HTR-8/SVneo (cell line): ENCODE measurements around the gene FEM1C.

Source experiments
- DNase-seq: peaks from one replicate; pipeline ENCODE4 v3.0.0; 2011; ENCODE audit warnings: low spot score, mixed read lengths; ENCODE audit not compliant: insufficient read length
- FAIRE-seq: peaks from 2 replicates; lab custom pipeline; 2011; peaks lifted over from hg19 to GRCh38; lab: Jason Lieb, UNC

The FEM1C gene

GRCh38 chr5:115544436-115545350, at the start of gene FEM1C:
Gene FEM1C (minus strand): TSS chr5:115544775. CDS start chr5:115543493, 1,282 bp downstream.
- DNase-seq (peak; percentile 89), FAIRE-seq (peak; percentile 98)

DNA sequence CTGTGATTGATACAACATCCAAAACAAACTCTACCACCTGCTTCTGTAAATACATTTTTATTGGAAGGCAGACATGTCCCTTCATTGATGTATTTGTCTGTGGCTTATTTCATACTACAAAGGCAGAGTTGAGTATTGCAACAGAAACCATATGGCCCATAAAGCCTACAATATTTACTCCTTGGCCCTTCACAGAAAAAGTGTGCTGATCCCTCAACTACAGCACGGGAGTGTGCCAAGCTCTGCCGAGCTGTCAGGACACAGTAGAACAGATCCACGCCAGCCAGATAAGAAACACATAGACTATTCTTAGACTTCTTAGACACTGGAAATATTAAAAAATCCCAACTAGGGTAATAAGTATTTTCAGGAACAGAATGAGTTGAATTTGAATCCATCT, 44.5 kb upstream of the FEM1C start:
- DNase-seq (no peak), FAIRE-seq (no peak)

- DNase-seq (no peak), FAIRE-seq (no peak)
Observed at GRCh38 chr5:115588640-115589039, 44.1 kb upstream of the FEM1C start.

GRCh38 chr5:115586525-115587146, 42.1 kb upstream of the FEM1C start:
- FAIRE-seq = no peak
- peak; percentile 18 for DNase-seq

GRCh38 chr5:115585265-115585664, 40.7 kb upstream of the FEM1C start:
- no peak for FAIRE-seq

DNA sequence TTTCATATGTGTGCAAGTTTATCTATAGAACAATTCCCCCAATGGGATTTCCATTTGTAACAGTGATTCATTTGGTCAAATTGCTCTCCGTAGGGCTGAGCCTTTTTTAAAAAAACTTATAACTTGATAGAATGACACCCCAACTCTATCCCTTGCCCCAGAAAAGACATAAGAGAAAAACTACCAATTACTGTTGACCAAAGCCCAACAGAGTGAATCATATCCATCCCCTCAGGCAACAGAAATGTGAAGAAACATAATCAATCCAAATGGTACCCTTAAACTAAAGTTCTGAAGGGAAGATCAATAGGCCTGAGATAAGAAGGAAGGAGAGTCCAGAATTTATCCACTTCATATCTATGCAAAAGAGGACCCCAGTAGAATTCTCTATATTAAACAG, 39.9 kb upstream of the FEM1C start:
- DNase-seq = no peak
- FAIRE-seq = no peak

More at GRCh38 chr5:115585265-115585664, 40.7 kb upstream of the FEM1C start:
- DNase-seq = no peak

DNA sequence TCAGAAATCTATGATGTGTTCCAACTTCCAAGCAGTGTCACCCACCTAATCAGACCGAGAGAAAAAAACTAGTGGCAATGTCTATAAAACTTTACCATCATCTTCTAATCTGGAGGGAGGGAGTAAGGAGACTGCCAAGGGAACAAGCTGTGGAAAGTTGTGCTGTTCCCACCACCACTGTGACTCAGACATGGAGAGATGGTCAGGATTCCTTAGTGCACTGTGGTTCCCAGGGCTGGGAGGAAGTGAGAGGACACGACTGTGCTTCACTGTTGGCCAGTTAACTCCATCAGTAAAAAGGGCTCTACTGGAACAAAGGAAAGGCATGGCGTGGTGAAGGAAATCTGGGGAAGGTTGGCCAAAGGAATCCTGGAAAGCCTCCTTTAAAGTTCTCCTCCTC, 38.9 kb upstream of the FEM1C start:
- peak; percentile 17 for DNase-seq
- FAIRE-seq = no peak

GRCh38 chr5:115580941-115581340, 36.4 kb upstream of the FEM1C start:
- FAIRE-seq (no peak), DNase-seq (no peak)

DNA sequence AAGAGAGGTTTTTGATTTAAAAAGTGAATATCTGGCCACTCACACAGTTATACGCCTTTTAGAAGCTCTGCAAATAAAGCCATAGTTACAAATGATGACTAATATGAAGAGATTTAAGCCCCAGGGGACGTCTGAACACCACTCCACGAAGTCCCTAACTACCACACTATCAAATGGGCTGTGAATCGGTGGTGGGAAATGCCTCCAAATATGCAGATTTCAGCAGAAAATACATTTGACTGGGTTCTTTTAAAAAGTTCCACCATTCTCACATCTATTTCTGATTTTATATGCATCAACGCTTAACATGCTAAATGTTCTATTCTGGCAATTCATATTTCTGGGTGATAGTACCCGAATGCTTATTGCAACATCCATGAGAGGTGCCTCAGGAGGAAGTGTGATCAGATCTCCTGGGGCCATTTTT, 35.2 kb upstream of the FEM1C start:
- no peak for FAIRE-seq

DNA sequence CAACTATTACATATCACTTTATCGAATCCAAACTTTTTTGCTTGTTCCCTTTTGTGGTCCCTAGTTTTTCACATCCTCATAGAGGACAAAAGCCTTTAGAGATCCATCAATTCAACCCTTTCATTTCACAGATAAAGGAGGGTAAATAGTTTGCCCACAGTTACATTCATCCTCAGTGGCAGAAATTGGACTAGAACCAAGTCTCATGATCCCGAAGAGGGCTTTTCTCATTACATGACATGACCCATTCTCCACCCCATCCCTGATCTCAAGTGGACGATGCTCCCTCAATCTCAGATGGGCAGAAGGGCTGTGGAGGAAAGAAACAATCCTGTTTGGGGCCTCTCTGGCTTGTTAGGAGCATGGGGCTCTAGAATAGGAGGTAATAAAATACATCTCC, 34.6 kb upstream of the FEM1C start:
- DNase-seq = no peak
- no peak for FAIRE-seq

More for the DNA sequence above, 35.2 kb upstream of the FEM1C start:
- no peak for DNase-seq

GRCh38 chr5:115578657-115579056, 34.1 kb upstream of the FEM1C start:
- FAIRE-seq = no peak
- DNase-seq = no peak

GRCh38 chr5:115577741-115578140, 33.2 kb upstream of the FEM1C start:
- no peak for DNase-seq
- no peak for FAIRE-seq

GRCh38 chr5:115577329-115577728, 32.8 kb upstream of the FEM1C start:
- no peak for FAIRE-seq

GRCh38 chr5:115575167-115576070, 30.8 kb upstream of the FEM1C start:
- FAIRE-seq (no peak), DNase-seq (peak; percentile 20)

More at GRCh38 chr5:115577329-115577728, 32.8 kb upstream of the FEM1C start:
- DNase-seq = no peak

DNA sequence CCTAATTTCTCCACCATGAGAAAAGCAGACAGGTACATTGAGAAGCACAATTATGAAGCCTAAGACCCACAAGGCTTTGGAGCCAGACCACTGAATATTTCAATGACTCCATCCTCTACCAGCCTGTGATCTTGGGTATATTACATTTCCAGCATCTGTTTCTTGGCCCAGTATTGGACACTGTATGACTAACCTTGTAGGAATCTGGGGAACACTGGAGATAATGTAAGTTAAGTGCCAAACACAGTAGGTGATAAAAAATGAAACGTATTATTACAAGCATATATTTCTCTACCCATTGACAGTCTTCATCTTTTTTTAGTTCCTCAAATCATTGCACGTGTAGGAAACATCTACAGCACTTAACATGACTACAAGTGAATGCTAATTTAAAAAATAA, 28.6 kb upstream of the FEM1C start:
- FAIRE-seq = no peak

DNA sequence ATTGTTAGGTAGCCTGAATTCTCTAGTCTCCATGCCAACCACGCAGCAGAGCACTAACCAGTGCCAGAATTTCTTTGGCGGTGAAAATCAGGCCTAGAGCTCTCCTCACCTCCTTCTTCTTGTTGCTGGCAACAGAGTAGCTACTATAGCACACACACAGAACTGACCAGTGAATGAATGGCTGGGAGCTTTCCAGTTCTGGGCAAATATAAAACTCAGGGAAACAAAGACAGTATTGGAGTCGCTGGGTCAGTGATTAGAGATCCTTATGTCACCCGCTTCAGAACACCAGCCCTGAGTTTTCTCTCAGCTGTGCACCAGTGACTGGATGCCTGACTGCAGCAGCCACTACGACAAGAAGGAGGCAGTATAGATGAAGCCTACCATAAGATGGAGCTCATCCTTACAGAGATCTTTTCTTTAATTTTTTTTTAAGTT, 26.9 kb upstream of the FEM1C start:
- no peak for FAIRE-seq
- no peak for DNase-seq

More for the DNA sequence above, 28.6 kb upstream of the FEM1C start:
- peak; percentile 34 for DNase-seq

- FAIRE-seq = no peak
- DNase-seq = no peak
Observed at GRCh38 chr5:115568668-115569067, 24.1 kb upstream of the FEM1C start.

GRCh38 chr5:115565233-115565632, 20.7 kb upstream of the FEM1C start:
- FAIRE-seq (no peak), DNase-seq (no peak)

DNA sequence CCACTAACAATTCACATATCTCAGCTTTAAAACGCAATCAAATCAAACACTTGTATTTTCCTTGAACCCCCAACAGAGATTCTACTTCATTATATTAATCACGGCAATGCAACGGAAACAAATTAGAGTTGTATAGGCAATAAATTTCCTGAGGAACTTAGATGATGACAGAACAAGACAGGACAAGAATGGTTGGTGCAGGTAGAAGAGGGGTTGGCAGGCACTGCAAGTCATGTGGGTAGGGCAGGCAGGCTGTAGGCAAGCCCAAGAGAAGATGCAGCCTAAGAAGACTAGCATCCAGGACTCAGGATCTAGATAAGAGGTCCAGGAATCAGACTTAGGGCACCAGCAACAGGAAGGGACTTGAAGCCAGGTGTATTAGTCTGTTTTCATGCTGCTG, 16.6 kb upstream of the FEM1C start:
- no peak for DNase-seq
- FAIRE-seq = no peak

- FAIRE-seq (no peak), DNase-seq (no peak)
Observed at GRCh38 chr5:115559524-115559923, 14.9 kb upstream of the FEM1C start.
